K562 (cell line): Measurements from ENCODE around the gene PRDM10. TPM values are rescaled to one million over a fixed set of nuclear protein-coding genes. Genes with fewer than 3 reads are reported as not detected.

Experiments
- CXXC5 ChIP-seq: fragments of 250-450 bp; sonication (Bioruptor Pico); IDR thresholded peaks from 2 replicates; pipeline ENCODE4 v1.8.0; 2022; ENCODE audit warnings: inconsistent platforms, mild to moderate bottlenecking, moderate library complexity
- E2F6 ChIP-seq, 2 experiments: IDR thresholded peaks; 2 replicates each; pipeline ENCODE4 v1.6.1; 2011; ENCODE audit warnings: borderline replicate concordance in 1 of 2, control low read depth in 1 of 2, low read depth in 1 of 2, low read length in 1 of 2, mild to moderate bottlenecking in 1 of 2, mixed read lengths in 1 of 2, moderate library complexity in 1 of 2; ENCODE audit not compliant: insufficient read depth in 1 of 2, insufficient read length in 1 of 2, poor library complexity in 1 of 2, severe bottlenecking in 1 of 2; ENCODE audit errors: extremely low read depth in 1 of 2
- E4F1 ChIP-seq: fragments of 250-450 bp; sonication (Bioruptor Pico); IDR thresholded peaks from 2 replicates; pipeline ENCODE4 v1.5.0; 2021; ENCODE audit warnings: mild to moderate bottlenecking, borderline replicate concordance
- EP300 ChIP-seq: IDR thresholded peaks from 2 replicates; pipeline ENCODE4 v1.6.1; 2012; ENCODE audit warnings: low read length, improper control_type of control experiment
- FOXM1 ChIP-seq, 2 experiments: fragments of 450-650 bp in 1 of 2; sonication (generic) in 1 of 2; formaldehyde crosslinking in 1 of 2; IDR thresholded peaks; 2 replicates each; pipeline versions ENCODE4 v1.6.1 to v1.9.0; 2017 to 2022; ENCODE audit warnings: low read depth in 2 of 2, mild to moderate bottlenecking in 2 of 2, missing genetic modification reagents in 1 of 2, moderate library complexity in 1 of 2
- MTA2 ChIP-seq: fragments of 450-650 bp; IDR thresholded peaks from 2 replicates; pipeline ENCODE4 v1.6.1; 2016; ENCODE audit warnings: low read depth
- NELFE ChIP-seq: IDR thresholded peaks from 2 replicates; pipeline ENCODE4 v1.6.1; 2011; ENCODE audit warnings: mild to moderate bottlenecking; ENCODE audit not compliant: insufficient read depth, insufficient read length
- NFIX ChIP-seq: fragments of 250-450 bp; sonication (Bioruptor Pico); IDR thresholded peaks from 2 replicates; pipeline ENCODE4 v1.4.0; 2020; ENCODE audit warnings: low read depth, mild to moderate bottlenecking, moderate library complexity
- RBM25 ChIP-seq: fragments of 200-400 bp; formaldehyde crosslinking; IDR thresholded peaks from 2 replicates; pipeline ENCODE4 v1.6.1; 2018; ENCODE audit warnings: low read length, low read depth, moderate library complexity; ENCODE audit not compliant: severe bottlenecking
- RFX7 ChIP-seq: fragments of 250-450 bp; sonication (Bioruptor Pico); IDR thresholded peaks from 2 replicates; pipeline ENCODE4 v1.5.1; 2021; ENCODE audit warnings: mild to moderate bottlenecking
- SMARCA5 ChIP-seq: fragments of 450-650 bp; IDR thresholded peaks from 2 replicates; pipeline ENCODE4 v1.6.1; 2016
- STAT6 ChIP-seq: sonication (generic); formaldehyde crosslinking; IDR thresholded peaks from 2 replicates; pipeline ENCODE4 v1.8.1; 2023; ENCODE audit warnings: mild to moderate bottlenecking, missing genetic modification reagents
- TRIM28 ChIP-seq: fragments of 450-650 bp; IDR thresholded peaks from 2 replicates; pipeline ENCODE4 v1.6.1; 2017
- ZFP1 ChIP-seq: fragments of 450-650 bp; formaldehyde crosslinking; IDR thresholded peaks from 2 replicates; pipeline ENCODE4 v1.4.0; 2020; ENCODE audit warnings: mild to moderate bottlenecking, mixed read lengths
- ZKSCAN3 ChIP-seq: fragments of 250-450 bp; sonication (Bioruptor Pico); IDR thresholded peaks from 2 replicates; pipeline ENCODE4 v1.4.0; 2020
- ZNF561 ChIP-seq: fragments of 450-650 bp; formaldehyde crosslinking; conservative IDR thresholded peaks from 2 replicates; pipeline ENCODE4 v1.4.0; 2020; ENCODE audit warnings: mild to moderate bottlenecking, moderate library complexity
- polyA plus RNA-seq, 8 experiments: library from polyadenylated mRNA; depleted of rRNA in 4 of 8; stranded (reverse) in 5 of 8; unstranded in 3 of 8; fragments of >200 nt; fragmentation: Nextera tagmentation in 2 of 8; fragmentation: Illumina TruSeq in 1 of 8; extraction: Ambion mirVana in 2 of 8; extraction: Trizol in 1 of 8; gene quantifications; 2 replicates each; pipeline versions ENCODE4 v1.2.1 to v1.2.3, GENCODE V29; 2011 to 2014; ENCODE audit warnings: inconsistent platforms in 1 of 8, missing spikeins in 1 of 8
- total RNA-seq, 7 experiments: library from RNA; depleted of rRNA in 6 of 7; stranded (reverse); fragments of >200 nt in 6 of 7; fragmentation: Illumina TruSeq in 2 of 7; extraction: Trizol in 2 of 7; gene quantifications; 2 replicates each; pipeline versions ENCODE4 v1.2.1 to v1.2.3, GENCODE V29; 2011 to 2021; ENCODE audit warnings: low replicate concordance in 1 of 7
- TF ChIP-seq, protein P1 (sequence below): fragments of 450-650 bp; IDR thresholded peaks from 2 replicates; pipeline ENCODE4 v1.6.1; 2018; ENCODE audit not compliant: partially characterized antibody

PRDM10 gene
- total and polyA plus RNA-seq, 9 of the 15 experiments (the other 6 are each of a cell fraction or from before 2014, with no cell fraction given): 0.89 to 9.3 (median 4.5) TPM

DNA sequence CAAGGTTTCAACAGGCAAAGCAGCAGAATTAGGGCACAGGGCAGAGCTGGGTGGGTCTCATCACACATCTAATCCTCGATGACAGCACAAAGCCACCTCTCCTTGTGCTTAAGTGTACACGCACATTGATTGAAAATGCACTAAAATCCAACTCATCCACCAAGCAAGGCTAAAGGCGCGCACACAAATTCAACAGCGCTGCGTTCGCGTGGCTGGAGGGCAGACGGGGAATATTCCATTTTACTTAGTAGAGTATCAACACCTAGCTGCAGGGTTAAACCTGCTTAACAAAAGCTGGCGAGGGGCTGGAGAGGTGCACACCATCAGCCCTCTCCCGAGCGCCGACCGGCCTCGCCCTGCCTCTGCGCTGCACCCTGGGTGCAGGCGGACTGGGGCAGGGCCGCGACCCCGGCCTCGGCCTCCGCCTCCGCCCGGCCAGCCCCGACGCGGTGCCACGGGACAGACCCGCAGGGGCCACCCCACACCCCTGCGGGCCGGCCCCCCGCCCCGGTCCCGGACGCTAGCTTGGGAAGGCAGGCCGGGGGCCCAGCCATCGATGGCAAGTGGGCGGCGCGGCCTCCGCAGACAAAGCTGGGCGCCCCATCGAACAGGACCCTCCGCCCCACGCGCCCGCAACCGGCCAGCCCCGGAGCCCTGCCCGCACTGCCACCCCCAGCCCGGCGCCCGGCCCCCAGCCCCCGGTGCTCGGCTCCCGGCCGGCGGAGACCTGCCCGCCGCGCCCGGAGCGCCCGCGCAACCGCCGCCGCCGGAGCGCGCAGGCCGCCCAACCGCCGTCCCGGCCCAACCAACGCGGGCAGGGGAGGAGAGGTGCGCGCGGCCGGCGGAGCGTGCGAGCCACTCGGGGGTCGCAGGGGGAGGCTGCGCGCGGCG lies 929 bp downstream of the PRDM10 start (continued):
- TF ChIP-seq E4F1 (no peak), SMARCA5 (no peak), STAT6 (no peak), RFX7 (CRISPR knock-in tag) (no peak), TRIM28 (no peak; the same call in 1 of the 2 replicates), NFIX (CRISPR knock-in tag) (no peak), RBM25 (no peak), CXXC5 (peak; percentile 86), ZNF561 (CRISPR knock-in tag) (no peak), E2F6 (IDR thresholded peaks at IDR 0.05; ENCODE audit: borderline replicate concordance in 1 of 2, extremely low read depth in 1 of 2, insufficient read depth in 1 of 2, insufficient read length in 1 of 2, low read depth in 1 of 2, low read length in 1 of 2, poor library complexity in 1 of 2, severe bottlenecking in 1 of 2) (no peak), ZKSCAN3 (CRISPR knock-in tag) (no peak), FOXM1 (IDR thresholded peaks at IDR 0.05; ENCODE audit: low read depth) (no peak), FOXM1 (CRISPR knock-in tag; IDR thresholded peaks at IDR 0.05; ENCODE audit: low read depth) (0 out of 2 replicates have a peak, but pooled peaks have one; percentile 25), ZFP1 (CRISPR knock-in tag) (no peak), EP300 (0 out of 2 replicates have a peak, but pooled peaks have one; percentile 2), NELFE (no peak), MTA2 (no peak)
- TF ChIP-seq, protein P1, sequence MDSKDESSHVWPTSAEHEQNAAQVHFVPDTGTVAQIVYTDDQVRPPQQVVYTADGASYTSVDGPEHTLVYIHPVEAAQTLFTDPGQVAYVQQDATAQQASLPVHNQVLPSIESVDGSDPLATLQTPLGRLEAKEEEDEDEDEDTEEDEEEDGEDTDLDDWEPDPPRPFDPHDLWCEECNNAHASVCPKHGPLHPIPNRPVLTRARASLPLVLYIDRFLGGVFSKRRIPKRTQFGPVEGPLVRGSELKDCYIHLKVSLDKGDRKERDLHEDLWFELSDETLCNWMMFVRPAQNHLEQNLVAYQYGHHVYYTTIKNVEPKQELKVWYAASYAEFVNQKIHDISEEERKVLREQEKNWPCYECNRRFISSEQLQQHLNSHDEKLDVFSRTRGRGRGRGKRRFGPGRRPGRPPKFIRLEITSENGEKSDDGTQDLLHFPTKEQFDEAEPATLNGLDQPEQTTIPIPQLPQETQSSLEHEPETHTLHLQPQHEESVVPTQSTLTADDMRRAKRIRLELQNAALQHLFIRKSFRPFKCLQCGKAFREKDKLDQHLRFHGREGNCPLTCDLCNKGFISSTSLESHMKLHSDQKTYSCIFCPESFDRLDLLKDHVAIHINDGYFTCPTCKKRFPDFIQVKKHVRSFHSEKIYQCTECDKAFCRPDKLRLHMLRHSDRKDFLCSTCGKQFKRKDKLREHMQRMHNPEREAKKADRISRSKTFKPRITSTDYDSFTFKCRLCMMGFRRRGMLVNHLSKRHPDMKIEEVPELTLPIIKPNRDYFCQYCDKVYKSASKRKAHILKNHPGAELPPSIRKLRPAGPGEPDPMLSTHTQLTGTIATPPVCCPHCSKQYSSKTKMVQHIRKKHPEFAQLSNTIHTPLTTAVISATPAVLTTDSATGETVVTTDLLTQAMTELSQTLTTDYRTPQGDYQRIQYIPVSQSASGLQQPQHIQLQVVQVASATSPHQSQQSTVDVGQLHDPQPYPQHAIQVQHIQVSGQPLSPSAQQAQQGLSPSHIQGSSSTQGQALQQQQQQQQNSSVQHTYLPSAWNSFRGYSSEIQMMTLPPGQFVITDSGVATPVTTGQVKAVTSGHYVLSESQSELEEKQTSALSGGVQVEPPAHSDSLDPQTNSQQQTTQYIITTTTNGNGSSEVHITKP: peak; percentile 54
